Neural cell (in vitro differentiated cells): ENCODE data around the gene NALCN.

Experiments
- CTCF ChIP-seq: fragments of 450-650 bp; IDR thresholded peaks from 2 replicates; pipeline ENCODE4 v1.5.1; 2014; ENCODE audit warnings: antibody characterized with exemption, mild to moderate bottlenecking, moderate library complexity; ENCODE audit not compliant: poor library complexity, severe bottlenecking
- EZH2 ChIP-seq: fragments of 200-600, 300-800 bp; shearing (Covaris generic), sonication (generic); IDR thresholded peaks from 2 replicates; pipeline ENCODE4 v1.6.1; 2014; ENCODE audit warnings: antibody characterized with exemption, low read length, borderline replicate concordance, mild to moderate bottlenecking; ENCODE audit not compliant: insufficient read depth, poor library complexity, severe bottlenecking
- MXI1 ChIP-seq: fragments of 450-650 bp; conservative IDR thresholded peaks from 2 replicates; pipeline ENCODE4 v1.6.1; 2014; ENCODE audit warnings: antibody characterized with exemption, mild to moderate bottlenecking; ENCODE audit not compliant: poor library complexity, severe bottlenecking
- POLR2AphosphoS5 ChIP-seq: IDR thresholded peaks from 2 replicates; pipeline ENCODE4 v1.6.1; 2012

- TF ChIP-seq CTCF (no peak), EZH2 (no peak), MXI1 (no peak), POLR2AphosphoS5 (no peak)
Observed at GRCh38 chr13:101416181-101417042, at the start of gene NALCN.
